Activated CD4-positive, alpha-beta memory T cell treated with anti-CD3 and anti-CD28 coated beads, Interleukin-2, amount 10 ng/mL, durations not matched to agents 7 days and 5 days (primary cell): ENCODE measurements around the gene ATPAF1. TPM values are rescaled to one million over a fixed set of nuclear protein-coding genes. Genes with fewer than 3 reads are reported as not detected.
A peak's percentile ranks its signal among the peaks of the same experiment; 100 is the strongest.

Source experiments
- CTCF ChIA-PET: fragments of 350-600 bp; sonication (Branson Sonifier 250); formaldehyde crosslinking; loops from one replicate; lab custom pipeline; 2021; ENCODE audit warnings: antibody characterized with exemption, inconsistent platforms; lab: Charles Lee
- POLR2A ChIA-PET: fragments of 350-600 bp; sonication (Branson Sonifier 250); formaldehyde crosslinking; loops from one replicate; lab custom pipeline; 2021; ENCODE audit warnings: antibody characterized with exemption; lab: Charles Lee
- DNase-seq: peaks from one replicate; pipeline ENCODE4 v3.0.0-alpha.2; 2020
- H3K27ac Mint-ChIP-seq: one replicate; pipeline ENCODE4 v1.8.0; 2021; ENCODE audit warnings: mild to moderate bottlenecking, mixed read lengths
- H3K27me3 Mint-ChIP-seq: one replicate; pipeline ENCODE4 v1.8.0; 2021; ENCODE audit warnings: mixed read lengths
- H3K36me3 Mint-ChIP-seq: one replicate; pipeline ENCODE4 v1.8.0; 2021; ENCODE audit warnings: low read depth, mixed read lengths
- H3K4me1 Mint-ChIP-seq: one replicate; pipeline ENCODE4 v1.8.0; 2021; ENCODE audit warnings: mixed read lengths
- H3K4me3 Mint-ChIP-seq: one replicate; pipeline ENCODE4 v1.8.0; 2021; ENCODE audit warnings: mild to moderate bottlenecking, mixed read lengths
- H3K9me3 Mint-ChIP-seq: one replicate; pipeline ENCODE4 v1.8.0; 2021; ENCODE audit warnings: mixed read lengths
- total RNA-seq, 2 experiments: library from RNA; stranded (reverse); gene quantifications; one replicate each; pipeline ENCODE4 v1.2.3, GENCODE V29; 2021

ATPAF1 gene
- total RNA-seq, 2 experiments from 2014 or later, result 51.1 to 51.2 TPM

DNA sequence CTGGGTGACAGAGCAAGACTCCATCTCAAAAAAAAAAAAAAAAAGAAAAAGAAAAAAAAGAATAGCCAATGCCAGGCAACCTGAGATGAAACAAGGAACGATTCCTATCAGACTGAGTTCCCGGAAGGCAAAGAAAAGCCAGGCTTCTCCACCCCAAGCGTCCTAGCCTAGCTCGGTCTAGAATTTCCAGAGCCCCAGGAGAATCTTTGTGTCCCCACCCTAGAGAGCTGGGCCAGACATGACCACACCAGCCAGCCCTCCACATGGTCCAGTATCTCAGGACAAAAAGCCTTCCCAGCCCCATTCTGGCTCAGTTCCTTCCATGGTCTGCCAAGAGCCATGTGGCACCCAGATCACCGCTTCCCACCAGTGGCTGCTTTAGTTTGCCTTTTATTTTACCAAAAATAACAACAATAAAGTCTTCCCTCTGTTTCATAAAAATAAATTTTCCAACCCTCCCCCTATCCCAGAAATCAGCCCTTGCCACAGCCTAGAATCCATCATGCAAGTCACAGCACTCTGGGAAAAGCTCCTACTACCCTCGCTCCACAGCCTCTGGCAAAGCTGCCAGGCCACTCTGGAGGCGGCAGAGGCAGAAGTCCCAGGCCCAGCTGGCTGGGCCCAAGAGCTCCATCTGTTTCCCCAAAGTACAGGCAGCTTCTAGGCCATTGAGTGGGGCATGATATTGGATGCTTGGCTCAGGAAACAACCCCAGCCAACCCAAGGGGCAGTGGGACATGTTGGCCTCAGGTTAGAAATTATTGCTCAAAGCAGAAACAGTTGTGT lies 60.6 kb downstream of the ATPAF1 start:
- no peak overlapping the region for H3K27ac Mint-ChIP-seq
- peaks cover 60% of the 10 kb centered on the region for H3K36me3 Mint-ChIP-seq
- CTCF ChIA-PET, result interaction anchor here (0.7 to 1.1 kb wide), 3 partner anchors 18 to 117 kb away, joined by 3 to 5 read pairs (median 3); no protein-coding TSS in a partner anchor
- H3K27me3 Mint-ChIP-seq, result no peaks in the 10 kb centered on the region
- POLR2A ChIA-PET, result interaction anchor here (1.3 to 14.0 kb wide), 5 partner anchors 9 to 60 kb away, joined by 3 to 202 read pairs (median 4); partner anchors contain the start of gene MOB3C
- H3K4me1 Mint-ChIP-seq, result peaks cover 57% of the 10 kb centered on the region
- no peaks in the 10 kb centered on the region for H3K9me3 Mint-ChIP-seq
- H3K4me3 Mint-ChIP-seq, result no peak overlapping the region
- DNase-seq, result no peak

GRCh38 chr1:46606255-46606965 lies 61.8 kb downstream of the ATPAF1 start:
- H3K27me3 Mint-ChIP-seq, result no peaks in the 10 kb centered on the region
- ChIA-PET CTCF (interaction anchor here (0.7 to 3.4 kb wide), 5 partner anchors 16 to 118 kb away, joined by 3 to 25 read pairs (median 3); no protein-coding TSS in a partner anchor), POLR2A (interaction anchor here (0.6 to 14.0 kb wide), 5 partner anchors 10 to 262 kb away, joined by 3 to 202 read pairs (median 4); partner anchors contain the start of genes EFCAB14 and MOB3C)
- H3K36me3 Mint-ChIP-seq, result peaks cover 61% of the 10 kb centered on the region
- DNase-seq, result no peak
- peak overlapping the region; percentile 17 for H3K27ac Mint-ChIP-seq
- peaks cover 60% of the 10 kb centered on the region for H3K4me1 Mint-ChIP-seq
- no peaks in the 10 kb centered on the region for H3K9me3 Mint-ChIP-seq
- H3K4me3 Mint-ChIP-seq, result no peak overlapping the region

DNA sequence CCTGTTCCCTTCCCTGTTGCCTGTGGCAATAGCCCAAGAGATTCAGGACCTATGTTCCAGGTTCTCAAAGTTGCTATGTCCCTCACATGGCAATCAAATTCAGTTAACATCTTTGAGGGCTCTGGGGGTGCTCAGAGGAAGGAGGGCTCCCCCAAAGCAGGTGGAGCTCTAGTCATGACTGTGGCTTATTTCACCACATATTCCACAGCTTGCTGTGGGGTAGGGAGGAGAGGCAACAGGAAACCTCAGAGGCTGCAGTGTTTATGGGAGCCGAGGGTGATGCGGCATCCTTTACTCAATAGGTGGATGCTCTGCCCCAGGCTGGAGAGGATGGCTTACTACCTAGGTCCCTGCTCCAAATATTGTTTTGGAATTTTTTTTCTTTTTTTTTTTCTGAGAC lies 62.9 kb downstream of the ATPAF1 start:
- H3K36me3 Mint-ChIP-seq, result peaks cover 59% of the 10 kb centered on the region
- no peaks in the 10 kb centered on the region for H3K27me3 Mint-ChIP-seq
- peak overlapping the region; percentile 86 for H3K4me3 Mint-ChIP-seq
- ChIA-PET POLR2A (interaction anchor here (0.8 to 14.0 kb wide), 11 partner anchors 9 to 180 kb away, joined by 3 to 202 read pairs (median 12); partner anchors contain the start of genes EFCAB14 and MOB3C), CTCF (interaction anchor here (0.7 to 7.2 kb wide), 8 partner anchors 11 to 120 kb away, joined by 3 to 54 read pairs (median 8); partner anchors contain the start of gene MOB3C)
- H3K4me1 Mint-ChIP-seq, result peaks cover 62% of the 10 kb centered on the region
- H3K9me3 Mint-ChIP-seq, result no peaks in the 10 kb centered on the region
- H3K27ac Mint-ChIP-seq, result peak overlapping the region; percentile 81
- peak; percentile 59 for DNase-seq

- no peaks in the 10 kb centered on the region for H3K9me3 Mint-ChIP-seq
- H3K4me1 Mint-ChIP-seq, result peaks cover 70% of the 10 kb centered on the region
- peak within 1 kb of the TSS; percentile 81 for H3K27ac Mint-ChIP-seq
- CTCF ChIA-PET, result interaction anchor here (0.8 to 7.2 kb wide), 17 partner anchors 12 to 121 kb away, joined by 3 to 54 read pairs (median 5); partner anchors contain the start of genes ATPAF1, EFCAB14 and MOB3C
- H3K27me3 Mint-ChIP-seq, result no peaks in the 10 kb centered on the region
- H3K4me3 Mint-ChIP-seq, result peak within 1 kb of the TSS; percentile 86
- DNase-seq, result peak; percentile 98
- POLR2A ChIA-PET, result interaction anchor here (0.9 to 14.0 kb wide), 17 partner anchors 9 to 357 kb away, joined by 3 to 202 read pairs (median 5); partner anchors contain the start of genes EFCAB14, MOB3C and RAD54L
- peaks cover 53% of the 10 kb centered on the region for H3K36me3 Mint-ChIP-seq
These were observed 64.2 kb downstream of the ATPAF1 start, which contains the start of gene MKNK1 for GRCh38 chr1:46603858-46604549. Gene MKNK1, minus strand, starts transcription at chr1:46604268. Its CDS starts 20,941 bp downstream, at chr1:46583327.

- no peaks in the 10 kb centered on the region for H3K27me3 Mint-ChIP-seq
- DNase-seq, result no peak
- no peaks in the 10 kb centered on the region for H3K9me3 Mint-ChIP-seq
- POLR2A ChIA-PET, result interaction anchor here (0.7 to 14.0 kb wide), 17 partner anchors 8 to 356 kb away, joined by 3 to 202 read pairs (median 5); partner anchors contain the start of genes EFCAB14, MOB3C and RAD54L
- peaks cover 74% of the 10 kb centered on the region for H3K4me1 Mint-ChIP-seq
- H3K36me3 Mint-ChIP-seq, result peaks cover 47% of the 10 kb centered on the region
- peak overlapping the region; percentile 86 for H3K4me3 Mint-ChIP-seq
- H3K27ac Mint-ChIP-seq, result peak overlapping the region; percentile 81
- CTCF ChIA-PET, result interaction anchor here (0.8 to 7.2 kb wide), 13 partner anchors 12 to 122 kb away, joined by 3 to 54 read pairs (median 5); partner anchors contain the start of genes ATPAF1 and MOB3C
These were observed 64.7 kb downstream of the ATPAF1 start for GRCh38 chr1:46603481-46603857.

DNA sequence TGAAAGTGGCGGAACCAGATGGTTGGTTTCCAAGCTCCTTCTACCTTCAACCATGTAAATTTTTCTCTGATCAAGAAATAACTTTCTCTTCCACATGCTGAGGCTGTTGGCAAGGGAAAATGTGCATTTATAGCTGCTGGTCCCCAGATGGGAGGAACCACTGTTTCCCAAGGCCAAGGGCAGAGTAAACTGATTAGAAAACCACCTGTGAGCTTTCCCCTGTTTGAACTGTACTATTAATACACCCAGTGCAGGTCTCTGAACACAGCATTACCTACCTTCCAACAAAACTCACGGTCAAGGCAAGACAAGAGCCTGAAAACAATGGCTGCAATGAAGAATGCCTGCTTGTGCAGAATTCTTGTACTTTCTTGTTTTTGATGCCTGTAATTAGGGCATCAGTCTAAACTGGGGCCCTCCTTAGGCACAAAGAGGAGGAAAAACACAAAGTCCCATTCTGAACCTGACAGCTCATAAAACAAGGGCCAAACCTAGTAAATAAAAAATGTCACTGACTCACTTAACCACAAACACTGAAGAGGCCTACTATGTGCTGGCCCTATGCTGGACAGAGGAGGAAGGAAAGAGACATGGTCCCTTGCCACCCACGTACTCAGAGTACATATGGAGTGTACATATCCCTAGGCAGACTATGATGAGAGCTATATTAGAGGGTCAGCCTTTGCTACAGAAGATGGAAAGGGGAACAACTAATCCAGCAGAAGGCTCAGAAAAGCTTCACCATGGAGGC lies 66.7 kb downstream of the ATPAF1 start:
- CTCF ChIA-PET, result interaction anchor here (0.8 to 7.2 kb wide), 4 partner anchors 11 to 18 kb away, joined by 3 to 54 read pairs (median 4); partner anchors contain the start of gene MOB3C
- no peaks in the 10 kb centered on the region for H3K27me3 Mint-ChIP-seq
- no peak for DNase-seq
- POLR2A ChIA-PET, result interaction anchor here (0.5 to 14.0 kb wide), 4 partner anchors 13 to 72 kb away, joined by 3 to 202 read pairs (median 37); partner anchors contain the start of gene MOB3C
- peaks cover 53% of the 10 kb centered on the region for H3K36me3 Mint-ChIP-seq
- no peaks in the 10 kb centered on the region for H3K9me3 Mint-ChIP-seq
- H3K27ac Mint-ChIP-seq, result no peak overlapping the region
- peaks cover 88% of the 10 kb centered on the region for H3K4me1 Mint-ChIP-seq
- peak overlapping the region; percentile 42 for H3K4me3 Mint-ChIP-seq

- no peak for DNase-seq
- POLR2A ChIA-PET, result interaction anchor here (0.9 to 14.0 kb wide), 3 partner anchors 15 to 68 kb away, joined by 3 to 202 read pairs (median 8); no protein-coding TSS in a partner anchor
- Mint-ChIP-seq H3K36me3 (peaks cover 64% of the 10 kb centered on the region), H3K27me3 (no peaks in the 10 kb centered on the region), H3K4me3 (no peak overlapping the region), H3K4me1 (peaks cover 88% of the 10 kb centered on the region), H3K9me3 (no peaks in the 10 kb centered on the region), H3K27ac (peak overlapping the region; percentile 13)
- CTCF ChIA-PET, result interaction anchor here (7.2 kb wide), 1 partner anchor 16 kb away, joined by 54 read pairs; no protein-coding TSS in a partner anchor
These were observed 68.8 kb downstream of the ATPAF1 start for GRCh38 chr1:46599059-46599970.

DNA sequence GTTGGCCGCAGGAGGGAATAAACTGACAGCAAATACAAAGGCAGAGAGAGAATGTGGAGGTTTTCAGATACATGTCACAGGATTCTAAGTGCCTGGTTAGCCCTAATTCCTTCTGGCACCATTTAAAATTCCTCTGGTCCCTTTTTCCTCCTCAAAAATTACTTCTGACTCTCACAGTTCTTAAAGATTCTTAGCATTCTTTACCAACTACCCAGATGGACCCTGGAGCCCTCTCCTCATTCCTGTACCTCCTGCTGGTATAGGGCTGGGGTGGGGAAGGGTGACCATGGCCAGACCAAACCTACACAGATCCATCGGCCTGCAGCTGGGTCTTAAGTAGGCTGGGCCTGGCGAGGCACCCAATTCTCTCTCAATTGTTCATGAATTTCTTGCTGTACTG lies 71.3 kb downstream of the ATPAF1 start:
- Mint-ChIP-seq H3K27ac (no peak overlapping the region), H3K27me3 (no peaks in the 10 kb centered on the region), H3K9me3 (no peaks in the 10 kb centered on the region), H3K4me1 (peaks cover 87% of the 10 kb centered on the region), H3K4me3 (no peak overlapping the region), H3K36me3 (peaks cover 81% of the 10 kb centered on the region)
- ChIA-PET CTCF (no interaction called here), POLR2A (interaction anchor here (1.4 to 3.2 kb wide), 2 partner anchors 8 to 11 kb away, joined by 5 to 17 read pairs; partner anchors contain the start of gene MKNK1)
- DNase-seq, result no peak

DNA sequence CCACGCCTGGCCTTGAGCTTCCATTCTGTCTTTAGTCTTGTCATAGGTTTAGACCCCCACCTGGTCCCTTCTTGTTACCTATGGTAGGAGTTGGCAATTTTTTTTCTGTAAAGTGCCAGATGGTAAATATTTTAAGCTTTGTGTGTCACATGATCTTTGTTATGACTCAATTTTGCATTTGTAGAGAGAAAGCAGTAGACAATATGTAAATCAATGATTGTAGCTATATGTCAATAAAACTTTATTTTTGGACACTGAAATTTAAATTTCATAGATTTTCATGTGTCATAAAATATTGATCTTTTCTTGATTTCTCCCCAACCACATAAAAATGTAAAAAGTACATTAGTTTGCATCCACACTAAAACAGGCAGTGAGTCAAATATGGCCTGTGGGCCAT lies 72.1 kb downstream of the ATPAF1 start:
- no peak for DNase-seq
- no peak overlapping the region for H3K27ac Mint-ChIP-seq
- CTCF ChIA-PET, result no interaction called here
- H3K9me3 Mint-ChIP-seq, result no peaks in the 10 kb centered on the region
- no peak overlapping the region for H3K4me3 Mint-ChIP-seq
- peaks cover 86% of the 10 kb centered on the region for H3K4me1 Mint-ChIP-seq
- H3K27me3 Mint-ChIP-seq, result no peaks in the 10 kb centered on the region
- POLR2A ChIA-PET, result interaction anchor here (0.8 to 3.2 kb wide), 5 partner anchors 8 to 64 kb away, joined by 3 to 17 read pairs (median 5); partner anchors contain the start of gene MKNK1
- peaks cover 81% of the 10 kb centered on the region for H3K36me3 Mint-ChIP-seq

GRCh38 chr1:46595127-46595526 lies 73.0 kb downstream of the ATPAF1 start:
- H3K27ac Mint-ChIP-seq, result peak overlapping the region; percentile 58
- peaks cover 83% of the 10 kb centered on the region for H3K36me3 Mint-ChIP-seq
- peak; percentile 41 for DNase-seq
- H3K27me3 Mint-ChIP-seq, result no peaks in the 10 kb centered on the region
- peak overlapping the region; percentile 11 for H3K4me3 Mint-ChIP-seq
- ChIA-PET POLR2A (interaction anchor here (1.5 to 3.2 kb wide), 3 partner anchors 9 to 65 kb away, joined by 3 to 17 read pairs (median 9); partner anchors contain the start of gene MKNK1), CTCF (no interaction called here)
- H3K4me1 Mint-ChIP-seq, result peaks cover 81% of the 10 kb centered on the region
- H3K9me3 Mint-ChIP-seq, result peaks cover 2% of the 10 kb centered on the region
